Immature natural killer cell (primary cell): ENCODE measurements around the gene IQCK. TPM values are rescaled to one million over a fixed set of nuclear protein-coding genes. Genes with fewer than 3 reads are reported as not detected.
"Not testable (repeated sequence)": the region's sequence is repeated elsewhere in the genome, so short reads cannot be mapped to it uniquely, and the experiment has no call there.

Source experiments
- DNase-seq, 3 donors: peaks; one replicate each; pipeline ENCODE4 v3.0.0; 2022; ENCODE audit warnings: mixed read lengths in 1 of 3
- H3K27ac Mint-ChIP-seq, 6 donors: one replicate each; pipeline ENCODE4 v1.8.0; 2020; ENCODE audit warnings: mixed read lengths in 6 of 6, mild to moderate bottlenecking in 5 of 6, inconsistent platforms in 4 of 6, moderate library complexity in 3 of 6
- H3K27me3 Mint-ChIP-seq, 3 donors: one replicate each; pipeline ENCODE4 v1.8.0; 2020 to 2021; ENCODE audit warnings: low read depth in 3 of 3, mild to moderate bottlenecking in 3 of 3, mixed read lengths in 3 of 3, moderate library complexity in 3 of 3, inconsistent platforms in 1 of 3
- H3K36me3 Mint-ChIP-seq, 3 donors: one replicate each; pipeline ENCODE4 v1.8.0; 2020; ENCODE audit warnings: mixed read lengths in 3 of 3, inconsistent platforms in 2 of 3, mild to moderate bottlenecking in 2 of 3
- H3K4me1 Mint-ChIP-seq, 2 donors: one replicate each; pipeline ENCODE4 v1.8.0; 2020; ENCODE audit warnings: inconsistent platforms in 2 of 2, mild to moderate bottlenecking in 2 of 2, mixed read lengths in 2 of 2, moderate library complexity in 1 of 2
- H3K4me3 Mint-ChIP-seq, 5 donors: one replicate each; pipeline ENCODE4 v1.8.0; 2020; ENCODE audit warnings: mild to moderate bottlenecking in 5 of 5, mixed read lengths in 5 of 5, inconsistent platforms in 3 of 5, moderate library complexity in 3 of 5
- H3K9me3 Mint-ChIP-seq, 6 donors: one replicate each; pipeline ENCODE4 v1.8.0; 2020; ENCODE audit warnings: mild to moderate bottlenecking in 6 of 6, mixed read lengths in 6 of 6, inconsistent platforms in 4 of 6, moderate library complexity in 3 of 6
- polyA plus RNA-seq, 3 donors: library from polyadenylated mRNA; unstranded; fragments of 300-500 nt; fragmentation: Illumina TruSeq; gene quantifications; one replicate each; pipeline ENCODE4 v1.2.3, GENCODE V29; 2021

The IQCK gene
- polyA plus RNA-seq, 3 donors from 2014 or later: 0.95 to 3.5 TPM; not detected in 1

GRCh38 chr16:19785081-19785480 is 67.0 kb downstream of the IQCK start:
- Mint-ChIP-seq H3K27ac (no peak overlapping the region), H3K27me3 (peaks cover 0 to 4% (median 0%) of the 10 kb centered on the region in 3 donors), H3K4me3 (no peak overlapping the region), H3K36me3 (no peaks in the 10 kb centered on the region), H3K9me3 (no peaks in the 10 kb centered on the region), H3K4me1 (no peaks in the 10 kb centered on the region)
- DNase-seq: no peak

- DNase-seq: no peak
- Mint-ChIP-seq H3K9me3 (no peaks in the 10 kb centered on the region), H3K4me1 (no peaks in the 10 kb centered on the region), H3K27ac (no peak overlapping the region), H3K4me3 (no peak overlapping the region), H3K36me3 (no peaks in the 10 kb centered on the region), H3K27me3 (peaks cover 0 to 2% (median 0%) of the 10 kb centered on the region in 3 donors)
Observed at GRCh38 chr16:19785512-19786130, 67.5 kb downstream of the IQCK start.

DNA sequence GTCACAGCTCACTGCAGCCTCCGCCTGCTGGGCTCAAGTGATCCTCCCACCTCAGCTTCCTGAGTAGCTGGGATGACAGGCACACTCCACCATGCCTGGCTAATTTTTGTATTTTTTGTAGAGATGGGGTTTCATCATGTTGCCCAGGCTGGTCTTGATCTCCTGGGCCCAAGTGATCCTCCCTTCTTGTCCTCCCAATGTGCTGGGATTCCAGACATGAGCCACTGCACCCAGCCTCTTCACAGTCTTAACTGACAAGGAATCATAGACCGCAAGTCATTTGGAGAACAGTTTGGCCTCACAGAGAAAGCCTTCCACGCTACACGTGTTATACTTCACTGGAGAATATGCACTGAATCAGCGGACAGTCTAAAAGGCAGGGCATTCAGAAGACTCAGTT is 83.3 kb downstream of the IQCK start:
- H3K27ac Mint-ChIP-seq, H3K36me3 Mint-ChIP-seq, DNase-seq, H3K4me3 Mint-ChIP-seq, H3K27me3 Mint-ChIP-seq, H3K9me3 Mint-ChIP-seq: not testable (repeated sequence)
- peaks cover 9 to 11% of the 10 kb centered on the region in 2 donors for H3K4me1 Mint-ChIP-seq

- not testable (repeated sequence) for DNase-seq, H3K36me3 Mint-ChIP-seq, H3K27ac Mint-ChIP-seq, H3K27me3 Mint-ChIP-seq, H3K9me3 Mint-ChIP-seq, H3K4me3 Mint-ChIP-seq
- H3K4me1 Mint-ChIP-seq: peaks cover 9 to 11% of the 10 kb centered on the region in 2 donors
Observed at GRCh38 chr16:19801824-19802223, 83.8 kb downstream of the IQCK start.

DNA sequence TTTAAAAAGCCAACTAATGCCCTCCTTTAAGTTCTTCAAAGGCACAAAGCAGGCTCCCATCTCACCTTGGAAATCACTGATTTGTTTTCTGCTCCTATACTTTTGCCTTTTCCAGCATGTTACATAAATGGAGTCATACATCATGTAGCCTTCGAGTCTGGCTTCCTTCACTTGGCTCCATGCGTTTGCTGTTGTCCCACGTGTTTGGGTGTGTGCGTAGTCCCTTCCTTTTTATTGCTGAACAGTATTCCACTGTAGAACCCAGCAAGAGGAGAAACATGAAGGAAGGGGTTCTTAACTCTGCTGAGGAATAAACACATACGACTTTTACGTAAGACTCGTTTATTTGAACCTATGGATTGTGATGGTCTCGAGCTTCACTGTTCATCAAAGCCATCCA is 84.5 kb downstream of the IQCK start:
- Mint-ChIP-seq H3K27ac (no peak overlapping the region), H3K36me3 (no peaks in the 10 kb centered on the region), H3K4me3 (no peak overlapping the region), H3K27me3 (no peaks in the 10 kb centered on the region), H3K9me3 (no peaks in the 10 kb centered on the region), H3K4me1 (peaks cover 9 to 11% of the 10 kb centered on the region in 2 donors)
- no peak for DNase-seq

- Mint-ChIP-seq H3K27ac (peak overlapping the region in 2 of 6 donors; percentile 5 to 17), H3K27me3 (peaks cover 0 to 2% (median 0%) of the 10 kb centered on the region in 3 donors), H3K4me3 (peak overlapping the region in 3 of 5 donors; percentile 14 to 33 (median 31)), H3K36me3 (no peaks in the 10 kb centered on the region), H3K4me1 (peaks cover 9 to 11% of the 10 kb centered on the region in 2 donors), H3K9me3 (no peaks in the 10 kb centered on the region)
- no peak for DNase-seq
Observed at GRCh38 chr16:19804538-19805323, 86.7 kb downstream of the IQCK start.

GRCh38 chr16:19805459-19806162 is 87.5 kb downstream of the IQCK start:
- H3K9me3 Mint-ChIP-seq: no peaks in the 10 kb centered on the region
- H3K4me3 Mint-ChIP-seq: no peak overlapping the region
- DNase-seq: no peak
- H3K27me3 Mint-ChIP-seq: peaks cover 0 to 2% (median 0%) of the 10 kb centered on the region in 3 donors
- H3K27ac Mint-ChIP-seq: peak overlapping the region in 1 of 6 donors; percentile 5
- peaks cover 9 to 11% of the 10 kb centered on the region in 2 donors for H3K4me1 Mint-ChIP-seq
- no peaks in the 10 kb centered on the region for H3K36me3 Mint-ChIP-seq

- H3K27ac Mint-ChIP-seq: no peak overlapping the region
- peaks cover 9 to 11% of the 10 kb centered on the region in 2 donors for H3K4me1 Mint-ChIP-seq
- DNase-seq: no peak
- peaks cover 0 to 5% (median 0%) of the 10 kb centered on the region in 6 donors for H3K9me3 Mint-ChIP-seq
- no peak overlapping the region for H3K4me3 Mint-ChIP-seq
- no peaks in the 10 kb centered on the region for H3K36me3 Mint-ChIP-seq
- H3K27me3 Mint-ChIP-seq: peaks cover 0 to 4% (median 0%) of the 10 kb centered on the region in 3 donors
Observed at GRCh38 chr16:19808061-19808641, 90.1 kb downstream of the IQCK start.

DNA sequence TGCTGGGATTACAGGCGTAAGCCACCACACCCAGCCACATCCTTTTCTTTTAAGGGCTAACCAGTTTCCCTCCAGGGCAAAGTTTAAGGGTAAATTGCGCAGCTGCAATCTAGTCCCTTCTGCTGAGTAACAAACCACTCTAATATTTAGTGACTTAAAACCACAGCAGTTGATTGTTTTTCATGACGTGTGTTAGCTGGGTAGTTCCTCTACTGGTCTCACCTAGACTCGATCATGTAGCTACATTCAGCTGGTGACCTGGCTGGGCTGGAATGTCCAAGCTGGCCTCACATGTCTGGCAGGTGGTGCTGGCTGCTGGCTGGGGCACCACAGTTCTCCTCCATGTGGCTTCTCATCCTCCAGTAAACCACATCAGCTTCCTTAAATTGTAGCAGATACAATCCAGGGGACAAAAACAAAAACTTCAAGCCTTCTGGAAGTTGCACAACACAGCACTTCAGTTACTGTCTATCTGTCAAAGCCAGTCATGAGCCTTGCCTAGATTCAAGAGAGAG is 91.1 kb downstream of the IQCK start:
- H3K27ac Mint-ChIP-seq: no peak overlapping the region
- DNase-seq: no peak
- peaks cover 0 to 4% (median 0%) of the 10 kb centered on the region in 3 donors for H3K27me3 Mint-ChIP-seq
- H3K4me3 Mint-ChIP-seq: no peak overlapping the region
- H3K9me3 Mint-ChIP-seq: peaks cover 0 to 6% (median 0%) of the 10 kb centered on the region in 6 donors
- peaks cover 9 to 11% of the 10 kb centered on the region in 2 donors for H3K4me1 Mint-ChIP-seq
- no peaks in the 10 kb centered on the region for H3K36me3 Mint-ChIP-seq

DNA sequence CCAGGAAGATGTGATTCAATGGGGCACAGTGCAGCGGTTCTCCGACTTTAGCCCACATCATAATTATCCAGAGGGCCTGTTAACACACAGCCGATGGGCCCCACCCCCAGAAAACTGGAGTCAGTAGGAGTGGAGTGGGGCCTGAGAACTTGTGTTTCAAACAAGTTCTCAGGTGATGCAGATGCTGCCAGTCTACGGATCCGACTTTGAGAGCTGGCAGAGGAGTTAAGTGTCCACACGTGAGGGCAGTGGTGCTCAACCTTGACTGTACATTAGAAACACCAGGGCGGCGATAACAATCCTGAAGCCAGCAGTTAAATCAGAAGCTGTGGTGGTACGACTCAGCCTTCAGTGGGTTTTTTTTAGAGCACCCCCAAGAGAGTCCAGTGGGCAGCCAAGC is 91.6 kb downstream of the IQCK start:
- no peak overlapping the region for H3K4me3 Mint-ChIP-seq
- H3K9me3 Mint-ChIP-seq: peaks cover 0 to 6% (median 0%) of the 10 kb centered on the region in 6 donors
- no peak overlapping the region for H3K27ac Mint-ChIP-seq
- H3K36me3 Mint-ChIP-seq: no peaks in the 10 kb centered on the region
- no peak for DNase-seq
- peaks cover 0 to 4% (median 0%) of the 10 kb centered on the region in 3 donors for H3K27me3 Mint-ChIP-seq
- H3K4me1 Mint-ChIP-seq: peaks cover 7% of the 10 kb centered on the region in 2 donors

DNA sequence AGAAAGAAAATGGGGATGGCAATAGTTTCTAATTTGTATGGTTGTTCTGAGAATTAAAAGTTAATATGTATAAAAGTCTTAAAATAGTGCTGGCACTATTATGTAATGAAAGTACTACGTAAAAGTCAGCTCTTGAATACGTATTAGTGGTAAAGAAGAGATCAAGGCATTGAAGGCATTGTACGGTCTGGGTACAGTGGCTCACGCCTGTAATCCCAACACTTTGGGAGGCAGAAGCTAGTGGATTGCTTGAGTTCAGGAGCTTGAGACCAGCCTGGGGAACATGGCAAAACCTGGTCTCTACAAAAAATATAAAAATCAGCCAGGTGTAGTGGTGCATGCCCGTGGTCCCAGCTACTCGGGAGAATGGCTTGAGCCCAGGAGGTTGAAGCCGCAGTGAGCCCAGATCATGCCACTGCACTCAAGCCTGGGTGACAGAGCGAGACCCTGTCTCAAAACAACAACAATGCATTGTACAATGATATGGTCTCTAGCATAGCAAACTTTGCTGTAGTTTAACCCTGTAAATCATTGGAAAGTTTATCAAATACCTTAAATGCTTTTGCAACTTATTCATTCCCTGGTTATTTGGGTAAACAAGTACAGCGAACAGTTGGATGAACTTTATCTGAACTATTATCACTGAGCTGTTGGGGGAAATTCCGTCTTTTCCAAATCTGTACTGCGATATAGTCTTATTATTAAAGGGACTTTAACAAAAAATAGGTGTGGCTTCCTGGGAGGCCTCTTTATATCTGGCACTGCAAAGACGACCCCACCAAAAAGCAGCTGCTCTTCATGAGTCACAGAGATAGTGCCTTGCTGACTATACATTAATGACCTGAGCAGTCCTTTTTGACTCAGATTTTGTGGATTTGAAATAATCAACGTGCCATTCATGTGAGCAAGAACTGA is 93.0 kb downstream of the IQCK start:
- no peaks in the 10 kb centered on the region for H3K36me3 Mint-ChIP-seq
- H3K27me3 Mint-ChIP-seq: peaks cover 0 to 4% (median under 1%) of the 10 kb centered on the region in 3 donors
- H3K9me3 Mint-ChIP-seq: peaks cover 0 to 6% (median 0%) of the 10 kb centered on the region in 6 donors
- H3K4me3 Mint-ChIP-seq: no peak overlapping the region
- H3K27ac Mint-ChIP-seq: no peak overlapping the region
- H3K4me1 Mint-ChIP-seq: no peaks in the 10 kb centered on the region
- DNase-seq: no peak

DNA sequence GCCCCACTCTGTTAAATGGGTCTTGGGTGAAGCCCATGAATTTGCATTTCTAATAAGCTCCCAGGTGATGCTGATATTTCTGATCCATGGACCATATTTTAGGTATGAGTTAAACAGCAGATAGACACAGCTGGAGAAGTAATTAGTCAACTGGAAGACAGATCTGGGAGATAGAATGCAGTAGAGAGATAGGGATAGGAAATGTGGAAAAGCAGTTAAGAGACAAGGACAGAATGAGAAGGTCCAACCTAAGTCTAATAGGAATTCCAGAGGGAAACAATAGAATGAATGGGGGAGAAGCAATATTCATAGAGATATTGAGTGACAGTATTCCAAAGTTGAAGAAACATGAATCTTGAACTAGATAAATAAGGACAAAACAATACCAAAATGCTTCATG is 94.9 kb downstream of the IQCK start:
- H3K27me3 Mint-ChIP-seq: peaks cover 0 to 4% (median 1%) of the 10 kb centered on the region in 3 donors
- H3K4me3 Mint-ChIP-seq: no peak overlapping the region
- DNase-seq: no peak
- H3K36me3 Mint-ChIP-seq: no peaks in the 10 kb centered on the region
- H3K9me3 Mint-ChIP-seq: peaks cover 0 to 6% (median 0%) of the 10 kb centered on the region in 6 donors
- no peak overlapping the region for H3K27ac Mint-ChIP-seq
- no peaks in the 10 kb centered on the region for H3K4me1 Mint-ChIP-seq

GRCh38 chr16:19815418-19815817 is 97.3 kb downstream of the IQCK start:
- DNase-seq: no peak
- Mint-ChIP-seq H3K27me3 (peaks cover 2 to 5% (median 3%) of the 10 kb centered on the region in 3 donors), H3K4me3 (no peak overlapping the region), H3K9me3 (peaks cover 0 to 6% (median 0%) of the 10 kb centered on the region in 6 donors), H3K4me1 (no peaks in the 10 kb centered on the region), H3K36me3 (no peaks in the 10 kb centered on the region), H3K27ac (no peak overlapping the region)
